HL-60 (cell line): ENCODE measurements around the gene PPFIA4.

ENCODE experiments used
- DNase-seq, 2 experiments: peaks; one replicate each; pipeline ENCODE4 v3.0.0-alpha.2; 2010 to 2020; ENCODE audit warnings: low read depth in 1 of 2, low spot score in 1 of 2
- H3K27ac ChIP-seq: fragments of 250-450 bp; sonication (Bioruptor Pico); replicated peaks from 2 replicates; pipeline ENCODE4 v1.5.1; 2020; ENCODE audit warnings: mild to moderate bottlenecking, moderate library complexity
- H3K27me3 ChIP-seq: fragments of 250-450 bp; sonication (Bioruptor Pico); 2 replicates; pipeline ENCODE4 v1.5.1; 2021; ENCODE audit warnings: mild to moderate bottlenecking, moderate library complexity; ENCODE audit not compliant: insufficient read depth, poor library complexity, severe bottlenecking
- H3K4me3 ChIP-seq: replicated peaks from 2 replicates; pipeline ENCODE4 v1.5.1; 2011; ENCODE audit warnings: mild to moderate bottlenecking, control low read depth, low read length; ENCODE audit not compliant: insufficient read depth
- GABPA ChIP-seq: IDR thresholded peaks from 2 replicates; pipeline ENCODE4 v1.6.1; 2012; ENCODE audit warnings: low read depth
- POLR2AphosphoS5 ChIP-seq: IDR thresholded peaks from 2 replicates; pipeline ENCODE4 v1.6.1; 2012; ENCODE audit warnings: low read depth
- SPI1 ChIP-seq: IDR thresholded peaks from 2 replicates; pipeline ENCODE4 v1.6.1; 2012; ENCODE audit warnings: low read depth, mild to moderate bottlenecking, borderline replicate concordance
- TF ChIP-seq, protein P1 (sequence below): IDR thresholded peaks from one replicate; pipeline ENCODE4 v1.5.1; 2011; ENCODE audit warnings: low read length, control low read depth, inconsistent platforms; ENCODE audit not compliant: insufficient read depth
- TF ChIP-seq, protein P2 (sequence below): IDR thresholded peaks from 2 replicates; pipeline ENCODE4 v1.6.1; 2012; ENCODE audit warnings: low read depth; ENCODE audit not compliant: insufficient replicate concordance

PPFIA4 gene

DNA sequence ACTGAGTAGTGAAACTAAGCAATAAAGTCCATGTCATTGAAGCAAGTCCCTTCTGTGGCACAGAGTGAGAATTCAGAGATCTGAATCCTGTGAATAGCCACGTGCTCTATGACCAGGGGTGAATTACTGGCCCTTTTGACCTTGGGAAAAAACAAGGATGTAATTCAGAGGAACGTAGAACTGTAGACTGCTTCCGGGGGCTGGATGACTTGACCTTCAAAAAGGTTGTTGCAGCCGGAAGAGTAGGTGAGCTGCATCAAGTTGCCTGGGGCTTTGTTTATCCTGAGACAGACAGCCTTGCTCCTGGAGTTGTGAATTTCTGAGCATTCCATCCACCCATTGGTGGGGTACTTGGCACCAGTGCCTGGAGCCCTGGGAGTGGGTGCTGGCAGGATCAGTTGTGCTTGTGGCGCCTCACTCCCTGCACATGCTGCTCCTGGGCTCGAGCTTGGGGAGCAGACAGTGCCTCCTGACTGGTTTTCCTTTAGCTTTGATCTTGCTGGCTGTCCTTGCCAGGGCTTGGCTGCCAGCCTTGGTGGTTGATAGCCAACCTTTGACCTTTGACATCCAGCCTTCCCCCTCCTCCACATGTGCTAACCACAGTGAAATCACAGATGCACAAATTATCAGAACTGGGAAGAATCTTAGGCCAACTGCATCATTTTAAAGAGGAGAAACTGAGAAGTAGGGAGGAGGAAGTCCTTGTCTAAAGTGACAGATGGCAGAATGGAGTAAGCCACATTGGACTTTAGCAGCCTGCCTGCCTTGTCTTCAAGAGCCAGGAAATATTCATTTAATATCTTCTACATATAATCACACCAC, 75.7 kb downstream of the PPFIA4 start:
- Histone ChIP-seq H3K4me3 (no peak overlapping the region), H3K27me3 (no peaks in the 10 kb centered on the region), H3K27ac (no peak overlapping the region)
- peak; percentile 69; the same call in 1 of the 2 replicates for TF ChIP-seq SPI1
- TF ChIP-seq, protein P1, sequence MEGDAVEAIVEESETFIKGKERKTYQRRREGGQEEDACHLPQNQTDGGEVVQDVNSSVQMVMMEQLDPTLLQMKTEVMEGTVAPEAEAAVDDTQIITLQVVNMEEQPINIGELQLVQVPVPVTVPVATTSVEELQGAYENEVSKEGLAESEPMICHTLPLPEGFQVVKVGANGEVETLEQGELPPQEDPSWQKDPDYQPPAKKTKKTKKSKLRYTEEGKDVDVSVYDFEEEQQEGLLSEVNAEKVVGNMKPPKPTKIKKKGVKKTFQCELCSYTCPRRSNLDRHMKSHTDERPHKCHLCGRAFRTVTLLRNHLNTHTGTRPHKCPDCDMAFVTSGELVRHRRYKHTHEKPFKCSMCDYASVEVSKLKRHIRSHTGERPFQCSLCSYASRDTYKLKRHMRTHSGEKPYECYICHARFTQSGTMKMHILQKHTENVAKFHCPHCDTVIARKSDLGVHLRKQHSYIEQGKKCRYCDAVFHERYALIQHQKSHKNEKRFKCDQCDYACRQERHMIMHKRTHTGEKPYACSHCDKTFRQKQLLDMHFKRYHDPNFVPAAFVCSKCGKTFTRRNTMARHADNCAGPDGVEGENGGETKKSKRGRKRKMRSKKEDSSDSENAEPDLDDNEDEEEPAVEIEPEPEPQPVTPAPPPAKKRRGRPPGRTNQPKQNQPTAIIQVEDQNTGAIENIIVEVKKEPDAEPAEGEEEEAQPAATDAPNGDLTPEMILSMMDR = no peak
- peak in 1 of 2 experiments; percentile 11 for DNase-seq

DNA sequence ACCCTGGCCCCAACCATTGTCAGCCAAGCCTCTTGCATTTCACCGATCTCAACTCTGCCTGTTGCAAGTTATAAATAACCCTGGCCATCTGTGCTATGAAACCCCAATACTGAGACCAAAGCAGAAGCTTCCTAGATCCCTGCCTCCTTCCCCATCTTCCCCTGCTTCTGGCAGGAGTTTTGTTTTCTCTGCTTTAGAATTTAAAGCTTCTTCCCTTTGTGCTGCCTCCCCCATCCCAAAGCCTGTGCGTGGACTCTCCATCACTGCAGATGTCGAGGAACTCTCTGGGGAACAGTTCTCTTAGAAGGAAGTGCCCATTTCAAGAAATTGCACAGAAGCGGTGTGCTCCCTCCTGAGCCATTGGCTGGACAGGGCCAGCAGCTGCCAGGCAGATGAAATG, 76.9 kb downstream of the PPFIA4 start:
- DNase-seq = no peak
- Histone ChIP-seq H3K27me3 (no peaks in the 10 kb centered on the region), H3K27ac (no peak overlapping the region), H3K4me3 (no peak overlapping the region)
- no peak for TF ChIP-seq POLR2AphosphoS5
- no peak for TF ChIP-seq GABPA
- TF ChIP-seq, protein P1 = no peak
- TF ChIP-seq, protein P2, sequence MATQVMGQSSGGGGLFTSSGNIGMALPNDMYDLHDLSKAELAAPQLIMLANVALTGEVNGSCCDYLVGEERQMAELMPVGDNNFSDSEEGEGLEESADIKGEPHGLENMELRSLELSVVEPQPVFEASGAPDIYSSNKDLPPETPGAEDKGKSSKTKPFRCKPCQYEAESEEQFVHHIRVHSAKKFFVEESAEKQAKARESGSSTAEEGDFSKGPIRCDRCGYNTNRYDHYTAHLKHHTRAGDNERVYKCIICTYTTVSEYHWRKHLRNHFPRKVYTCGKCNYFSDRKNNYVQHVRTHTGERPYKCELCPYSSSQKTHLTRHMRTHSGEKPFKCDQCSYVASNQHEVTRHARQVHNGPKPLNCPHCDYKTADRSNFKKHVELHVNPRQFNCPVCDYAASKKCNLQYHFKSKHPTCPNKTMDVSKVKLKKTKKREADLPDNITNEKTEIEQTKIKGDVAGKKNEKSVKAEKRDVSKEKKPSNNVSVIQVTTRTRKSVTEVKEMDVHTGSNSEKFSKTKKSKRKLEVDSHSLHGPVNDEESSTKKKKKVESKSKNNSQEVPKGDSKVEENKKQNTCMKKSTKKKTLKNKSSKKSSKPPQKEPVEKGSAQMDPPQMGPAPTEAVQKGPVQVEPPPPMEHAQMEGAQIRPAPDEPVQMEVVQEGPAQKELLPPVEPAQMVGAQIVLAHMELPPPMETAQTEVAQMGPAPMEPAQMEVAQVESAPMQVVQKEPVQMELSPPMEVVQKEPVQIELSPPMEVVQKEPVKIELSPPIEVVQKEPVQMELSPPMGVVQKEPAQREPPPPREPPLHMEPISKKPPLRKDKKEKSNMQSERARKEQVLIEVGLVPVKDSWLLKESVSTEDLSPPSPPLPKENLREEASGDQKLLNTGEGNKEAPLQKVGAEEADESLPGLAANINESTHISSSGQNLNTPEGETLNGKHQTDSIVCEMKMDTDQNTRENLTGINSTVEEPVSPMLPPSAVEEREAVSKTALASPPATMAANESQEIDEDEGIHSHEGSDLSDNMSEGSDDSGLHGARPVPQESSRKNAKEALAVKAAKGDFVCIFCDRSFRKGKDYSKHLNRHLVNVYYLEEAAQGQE = no peak
- no peak; the same call in 1 of the 2 replicates for TF ChIP-seq SPI1

DNA sequence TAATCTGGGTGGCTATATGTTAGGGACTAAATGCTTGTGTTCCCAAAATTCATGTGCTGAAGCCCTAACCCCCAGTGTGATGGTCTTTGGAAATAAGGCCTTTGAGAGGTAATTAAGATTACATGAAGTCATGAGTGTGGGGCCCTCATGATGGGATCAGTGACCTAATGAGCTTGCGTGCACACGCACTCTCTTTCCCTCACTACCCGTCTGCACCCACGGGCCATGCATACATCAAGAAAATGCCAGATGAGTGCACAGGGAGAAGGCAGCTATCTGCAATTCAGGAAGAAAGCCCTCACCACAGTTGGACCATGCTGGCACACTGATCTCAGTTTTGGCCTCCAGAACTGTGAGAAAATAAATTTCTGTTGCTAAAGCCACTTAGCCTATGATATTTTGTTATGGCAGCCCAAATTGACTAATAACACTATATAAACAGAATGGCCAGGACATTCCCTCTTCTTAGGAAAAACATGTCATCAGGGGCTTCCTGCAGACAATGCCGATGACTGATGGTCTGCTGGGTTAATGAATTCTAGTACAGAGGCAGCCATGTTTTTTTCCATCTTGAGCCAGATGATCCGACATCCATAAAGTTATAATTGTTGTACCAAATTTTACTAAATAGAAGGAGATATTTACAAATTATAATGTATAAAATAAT, 77.7 kb downstream of the PPFIA4 start:
- Histone ChIP-seq H3K27ac (no peak overlapping the region), H3K4me3 (no peak overlapping the region), H3K27me3 (no peaks in the 10 kb centered on the region)
- TF ChIP-seq GABPA (no peak), SPI1 (no peak), POLR2AphosphoS5 (no peak)
- TF ChIP-seq, protein P2 = no peak
- TF ChIP-seq, protein P1 = no peak
- DNase-seq = no peak
